ENCODE measurements around the gene LTO1. TPM values are rescaled to one million over a fixed set of nuclear protein-coding genes. Genes with fewer than 3 reads are reported as not detected.

Gene LTO1
- total RNA-seq, 1 donor from 2014 or later = 26.6 TPM

DNA sequence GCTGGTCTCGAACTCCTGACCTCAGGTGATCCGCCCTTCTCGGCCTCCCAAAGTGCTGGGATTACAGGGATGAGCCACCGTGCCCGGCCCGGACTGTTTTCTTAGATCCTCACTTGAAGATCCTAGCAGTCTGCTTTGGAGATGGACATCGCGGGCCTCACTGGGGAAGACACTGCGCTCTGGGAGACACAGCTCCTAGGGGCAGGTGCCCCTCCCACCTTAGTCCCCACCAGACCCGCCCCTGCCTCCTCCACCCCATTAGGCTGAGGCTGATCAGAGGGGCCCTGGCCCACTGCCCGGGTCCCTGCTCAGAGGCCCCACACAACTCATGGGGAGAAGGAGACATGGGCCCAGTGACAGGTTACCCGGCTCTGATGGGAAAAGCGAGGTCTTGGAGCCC lies 11.3 kb upstream of the LTO1 start:
- Mint-ChIP-seq H3K4me3 (no peak overlapping the region), H3K27me3 (ENCODE audit: low read depth) (peaks cover 30% of the 10 kb centered on the region), H3K27ac (ENCODE audit: unreplicated experiment) (no peak overlapping the region), H3K36me3 (ENCODE audit: low read depth) (no peaks in the 10 kb centered on the region), H3K9me3 (peaks cover 3% of the 10 kb centered on the region), H3K4me1 (peaks cover 5% of the 10 kb centered on the region)
- TF ChIP-seq CTCF (conservative IDR thresholded peaks at IDR 0.05) = no peak
- DNase-seq (ENCODE audit: low read depth, low spot score) = no peak

DNA sequence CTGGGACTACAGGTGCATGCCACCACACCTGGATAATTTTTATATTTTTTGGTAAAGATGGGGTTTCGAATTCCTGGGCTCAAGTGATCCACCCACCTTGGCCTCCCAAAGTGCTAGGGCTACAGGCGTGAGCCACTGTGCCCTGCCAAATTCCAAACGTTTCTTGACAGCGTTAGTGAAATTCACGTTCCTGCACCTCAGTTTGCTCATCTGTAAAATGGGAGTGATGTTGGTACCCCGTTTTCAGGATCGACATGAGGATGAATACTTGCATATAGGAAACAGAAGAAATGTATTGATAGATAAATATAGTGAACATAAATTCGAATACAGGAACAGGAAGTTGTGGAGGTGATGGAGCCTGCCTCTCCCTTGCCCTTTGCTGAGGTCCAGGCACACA lies 10.2 kb upstream of the LTO1 start:
- H3K4me3 Mint-ChIP-seq = no peak overlapping the region
- TF ChIP-seq CTCF (conservative IDR thresholded peaks at IDR 0.05) = no peak
- no peaks in the 10 kb centered on the region for H3K36me3 Mint-ChIP-seq (ENCODE audit: low read depth)
- peaks cover 24% of the 10 kb centered on the region for H3K27me3 Mint-ChIP-seq (ENCODE audit: low read depth)
- H3K9me3 Mint-ChIP-seq = peaks cover 3% of the 10 kb centered on the region
- no peak for DNase-seq (ENCODE audit: low read depth, low spot score)
- H3K4me1 Mint-ChIP-seq = peaks cover 5% of the 10 kb centered on the region
- no peak overlapping the region for H3K27ac Mint-ChIP-seq (ENCODE audit: unreplicated experiment)

- peaks cover 3% of the 10 kb centered on the region for H3K9me3 Mint-ChIP-seq
- TF ChIP-seq CTCF (conservative IDR thresholded peaks at IDR 0.05) = no peak
- H3K4me1 Mint-ChIP-seq = peaks cover 5% of the 10 kb centered on the region
- peaks cover 19% of the 10 kb centered on the region for H3K27me3 Mint-ChIP-seq (ENCODE audit: low read depth)
- H3K36me3 Mint-ChIP-seq (ENCODE audit: low read depth) = no peaks in the 10 kb centered on the region
- no peak overlapping the region for H3K27ac Mint-ChIP-seq (ENCODE audit: unreplicated experiment)
- no peak for DNase-seq (ENCODE audit: low read depth, low spot score)
- H3K4me3 Mint-ChIP-seq = no peak overlapping the region
These were observed 9.5 kb upstream of the LTO1 start for GRCh38 chr11:69684651-69685050.

GRCh38 chr11:69683764-69684333 lies 8.7 kb upstream of the LTO1 start:
- Mint-ChIP-seq H3K36me3 (ENCODE audit: low read depth) (no peaks in the 10 kb centered on the region), H3K4me3 (no peak overlapping the region), H3K27ac (ENCODE audit: unreplicated experiment) (no peak overlapping the region), H3K27me3 (ENCODE audit: low read depth) (peaks cover 20% of the 10 kb centered on the region), H3K4me1 (peaks cover 5% of the 10 kb centered on the region), H3K9me3 (peaks cover 3% of the 10 kb centered on the region)
- DNase-seq (ENCODE audit: low read depth, low spot score) = no peak
- peak; percentile 59 for TF ChIP-seq CTCF (conservative IDR thresholded peaks at IDR 0.05)

GRCh38 chr11:69682681-69683326 lies 7.7 kb upstream of the LTO1 start:
- Mint-ChIP-seq H3K9me3 (no peaks in the 10 kb centered on the region), H3K27ac (ENCODE audit: unreplicated experiment) (no peak overlapping the region), H3K4me3 (no peak overlapping the region), H3K27me3 (ENCODE audit: low read depth) (peaks cover 24% of the 10 kb centered on the region), H3K4me1 (no peaks in the 10 kb centered on the region), H3K36me3 (ENCODE audit: low read depth) (no peaks in the 10 kb centered on the region)
- no peak for TF ChIP-seq CTCF (conservative IDR thresholded peaks at IDR 0.05)
- DNase-seq (ENCODE audit: low read depth, low spot score) = no peak
